Keratinocyte (primary cell): ENCODE results near the gene ADAMTS2. TPM values are rescaled to one million over a fixed set of nuclear protein-coding genes. Genes with fewer than 3 reads are reported as not detected.

Source experiments
- DNase-seq: peaks from one replicate; pipeline ENCODE4 v3.0.0-alpha.2; 2011; ENCODE audit warnings: low read depth, missing footprints, low spot score
- FAIRE-seq: peaks from 2 replicates; lab custom pipeline; 2011; peaks lifted over from hg19 to GRCh38; lab: Jason Lieb, UNC
- H2AFZ ChIP-seq: 2 replicates; pipeline ENCODE4 v1.6.0; 2012; ENCODE audit warnings: low read length, control low read depth, inconsistent platforms; ENCODE audit not compliant: control insufficient read depth
- H3K27ac ChIP-seq: 2 replicates; pipeline ENCODE4 v1.5.1; 2011; ENCODE audit warnings: low read length; ENCODE audit not compliant: control insufficient read depth, insufficient read depth
- H3K27me3 ChIP-seq: 3 replicates; pipeline ENCODE4 v1.6.0; 2011; ENCODE audit warnings: low read length; ENCODE audit not compliant: control insufficient read depth, insufficient read depth; ENCODE audit errors: extremely low read depth
- H3K36me3 ChIP-seq, 2 experiments: 2 replicates in 1 of 2; 3 replicates in 1 of 2; pipeline ENCODE4 v1.5.1; 2011; ENCODE audit warnings: low read length in 2 of 2, mild to moderate bottlenecking in 1 of 2; ENCODE audit not compliant: control insufficient read depth in 2 of 2, insufficient read depth in 2 of 2; ENCODE audit errors: extremely low read depth in 1 of 2
- H3K4me1 ChIP-seq: 3 replicates; pipeline ENCODE4 v1.5.1; 2011; ENCODE audit warnings: low read length; ENCODE audit not compliant: control insufficient read depth, insufficient read depth; ENCODE audit errors: extremely low read depth
- H3K4me2 ChIP-seq: 3 replicates; pipeline ENCODE4 v1.6.0; 2011; ENCODE audit warnings: low read depth, low read length; ENCODE audit not compliant: control insufficient read depth, insufficient read depth; ENCODE audit errors: extremely low read depth
- H3K4me3 ChIP-seq, 3 experiments: fragments of 200-600 bp in 1 of 3; sonication (generic) in 1 of 3; 2 replicates in 2 of 3; 3 replicates in 1 of 3; pipeline ENCODE4 v1.5.1; 2011 to 2016; ENCODE audit warnings: low read length in 3 of 3, mild to moderate bottlenecking in 3 of 3, control low read depth in 2 of 3, inconsistent platforms in 1 of 3, low read depth in 1 of 3, mixed read lengths in 1 of 3, mixed run types in 1 of 3, moderate library complexity in 1 of 3; ENCODE audit not compliant: control insufficient read depth in 2 of 3, insufficient read depth in 2 of 3; ENCODE audit errors: extremely low read depth in 1 of 3
- H3K79me2 ChIP-seq: 2 replicates; pipeline ENCODE4 v1.6.0; 2012; ENCODE audit warnings: low read length; ENCODE audit not compliant: control insufficient read depth, insufficient read depth
- H3K9ac ChIP-seq: 3 replicates; pipeline ENCODE4 v1.6.0; 2011; ENCODE audit warnings: low read length; ENCODE audit not compliant: control insufficient read depth, insufficient read depth; ENCODE audit errors: extremely low read depth
- H3K9me1 ChIP-seq: 3 replicates; pipeline ENCODE4 v1.6.0; 2011; ENCODE audit warnings: low read length; ENCODE audit not compliant: control insufficient read depth, insufficient read depth; ENCODE audit errors: extremely low read depth
- H3K9me3 ChIP-seq: 2 replicates; pipeline ENCODE4 v1.5.1; 2012; ENCODE audit warnings: low read depth, low read length; ENCODE audit not compliant: control insufficient read depth
- H4K20me1 ChIP-seq: 3 replicates; pipeline ENCODE4 v1.6.0; 2011; ENCODE audit warnings: low read length; ENCODE audit not compliant: control insufficient read depth, insufficient read depth; ENCODE audit errors: extremely low read depth
- EZH2 ChIP-seq: IDR thresholded peaks from one replicate; pipeline ENCODE4 v1.6.1; 2012; ENCODE audit warnings: inconsistent platforms, mild to moderate bottlenecking, low read length, moderate library complexity
- dilution Hi-C: fragments of 300-500 bp; cut with MboI; formaldehyde crosslinking; loops from one replicate; pipeline ENCODE4 v1.7.0; 2020; ENCODE audit warnings: low sequenced_read_pairs; ENCODE audit not compliant: extremely low pct_ligation_motif_present
- polyA plus RNA-seq, 5 experiments: library from polyadenylated mRNA; depleted of rRNA in 3 of 5; stranded (reverse) in 3 of 5; stranded (forward) in 1 of 5; unstranded in 1 of 5; fragments of >200 nt; gene quantifications; 1 replicate in 1 of 5; 2 replicates in 3 of 5; 3 replicates in 1 of 5; pipeline versions ENCODE4 v1.2.1 to v1.2.3, GENCODE V29; 2011 to 2012; ENCODE audit warnings: missing spikeins in 2 of 5, low read depth in 1 of 5, low replicate concordance in 1 of 5
- TF ChIP-seq, protein P1 (sequence below), 3 experiments: IDR thresholded peaks in 1 of 3; conservative IDR thresholded peaks in 1 of 3; optimal IDR thresholded peaks in 1 of 3; 2 replicates in 2 of 3; 3 replicates in 1 of 3; pipeline versions ENCODE3 to v1.5.1; 2011; ENCODE audit warnings: low read length in 3 of 3, mild to moderate bottlenecking in 3 of 3, moderate library complexity in 2 of 3, control low read depth in 1 of 3, inconsistent platforms in 1 of 3; ENCODE audit not compliant: insufficient read depth in 2 of 3; ENCODE audit errors: extremely low read depth in 1 of 3

ADAMTS2 gene
- polyA plus RNA-seq, 1 donor (not counting 4 experiments of a cell fraction or from before 2014, with no cell fraction given), result not detected

DNA sequence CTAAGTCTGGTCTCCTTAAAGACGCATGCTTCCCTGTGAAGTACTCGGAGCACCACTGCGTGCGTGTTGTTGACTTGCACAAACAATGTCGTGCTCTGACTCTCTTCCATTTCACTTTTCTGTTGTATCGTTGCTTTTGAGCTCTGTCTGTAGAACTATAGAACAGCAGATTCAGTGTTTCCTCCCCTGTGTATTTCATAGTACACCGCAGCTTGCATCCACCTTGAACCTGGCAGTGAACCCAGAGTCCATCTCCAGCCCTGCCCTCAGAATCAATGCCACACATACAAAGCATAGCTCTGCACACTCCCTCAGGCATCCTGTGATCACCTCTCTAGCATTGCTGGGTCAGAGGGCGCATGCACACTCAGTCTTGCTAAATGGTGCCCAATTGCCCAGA, 37.2 kb upstream of the ADAMTS2 start:
- no peaks in the 10 kb centered on the region for H3K79me2 ChIP-seq
- H3K36me3 ChIP-seq, result no peaks in the 10 kb centered on the region
- H2AFZ ChIP-seq, result no peak overlapping the region
- H3K4me1 ChIP-seq, result no peaks in the 10 kb centered on the region
- dilution Hi-C loops, result no loop called here
- no peak overlapping the region for H3K4me3 ChIP-seq
- H3K9me3 ChIP-seq, result peaks cover 8% of the 10 kb centered on the region
- DNase-seq (no peak), FAIRE-seq (no peak)
- no peaks in the 10 kb centered on the region for H3K9me1 ChIP-seq
- no peak overlapping the region for H3K9ac ChIP-seq
- H3K27me3 ChIP-seq, result no peaks in the 10 kb centered on the region
- no peaks in the 10 kb centered on the region for H4K20me1 ChIP-seq
- H3K4me2 ChIP-seq, result no peak overlapping the region
- H3K27ac ChIP-seq, result no peak overlapping the region
- TF ChIP-seq EZH2, result no peak
- TF ChIP-seq, protein P1, sequence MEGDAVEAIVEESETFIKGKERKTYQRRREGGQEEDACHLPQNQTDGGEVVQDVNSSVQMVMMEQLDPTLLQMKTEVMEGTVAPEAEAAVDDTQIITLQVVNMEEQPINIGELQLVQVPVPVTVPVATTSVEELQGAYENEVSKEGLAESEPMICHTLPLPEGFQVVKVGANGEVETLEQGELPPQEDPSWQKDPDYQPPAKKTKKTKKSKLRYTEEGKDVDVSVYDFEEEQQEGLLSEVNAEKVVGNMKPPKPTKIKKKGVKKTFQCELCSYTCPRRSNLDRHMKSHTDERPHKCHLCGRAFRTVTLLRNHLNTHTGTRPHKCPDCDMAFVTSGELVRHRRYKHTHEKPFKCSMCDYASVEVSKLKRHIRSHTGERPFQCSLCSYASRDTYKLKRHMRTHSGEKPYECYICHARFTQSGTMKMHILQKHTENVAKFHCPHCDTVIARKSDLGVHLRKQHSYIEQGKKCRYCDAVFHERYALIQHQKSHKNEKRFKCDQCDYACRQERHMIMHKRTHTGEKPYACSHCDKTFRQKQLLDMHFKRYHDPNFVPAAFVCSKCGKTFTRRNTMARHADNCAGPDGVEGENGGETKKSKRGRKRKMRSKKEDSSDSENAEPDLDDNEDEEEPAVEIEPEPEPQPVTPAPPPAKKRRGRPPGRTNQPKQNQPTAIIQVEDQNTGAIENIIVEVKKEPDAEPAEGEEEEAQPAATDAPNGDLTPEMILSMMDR (optimal IDR thresholded peaks at IDR 0.05 in 1 of 3, IDR thresholded peaks at IDR 0.05 in 1 of 3, conservative IDR thresholded peaks at IDR 0.05 in 1 of 3; ENCODE audit: extremely low read depth in 1 of 3, insufficient read depth in 2 of 3, low read length in 3 of 3), result no peak

DNA sequence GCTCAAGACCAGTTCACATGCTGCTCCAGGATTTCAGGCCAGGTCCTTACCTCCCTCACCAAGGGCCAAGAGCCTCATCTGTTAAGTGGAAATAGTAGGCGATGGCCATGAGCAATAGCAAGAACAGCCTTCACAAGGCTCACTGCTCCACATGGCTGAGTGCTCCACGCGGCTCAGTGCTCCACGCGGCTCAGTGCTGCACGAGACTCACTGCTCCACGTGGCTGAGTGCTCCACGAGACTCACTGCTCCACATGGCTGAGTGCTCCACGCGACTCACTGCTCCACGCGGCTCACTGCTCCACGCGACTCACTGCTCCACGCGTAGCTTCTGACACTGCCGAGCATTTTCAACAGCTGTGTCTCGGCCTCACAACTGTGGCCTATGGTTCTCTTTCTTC, 36.4 kb upstream of the ADAMTS2 start:
- Histone ChIP-seq H3K79me2 (no peaks in the 10 kb centered on the region), H3K9me1 (no peaks in the 10 kb centered on the region), H3K4me1 (no peaks in the 10 kb centered on the region), H2AFZ (no peak overlapping the region), H3K27me3 (no peaks in the 10 kb centered on the region), H3K9me3 (peaks cover 8% of the 10 kb centered on the region), H3K9ac (no peak overlapping the region), H3K4me2 (no peak overlapping the region), H3K36me3 (no peaks in the 10 kb centered on the region), H3K4me3 (no peak overlapping the region), H3K27ac (no peak overlapping the region), H4K20me1 (no peaks in the 10 kb centered on the region)
- TF ChIP-seq EZH2, result no peak
- TF ChIP-seq, protein P1 (optimal IDR thresholded peaks at IDR 0.05 in 1 of 3, IDR thresholded peaks at IDR 0.05 in 1 of 3, conservative IDR thresholded peaks at IDR 0.05 in 1 of 3; ENCODE audit: extremely low read depth in 1 of 3, insufficient read depth in 2 of 3, low read length in 3 of 3), result no peak
- dilution Hi-C loops, result no loop called here
- FAIRE-seq (no peak), DNase-seq (no peak)
